HG02884 (cell line): ENCODE results near the gene TNNC1.
A peak's percentile ranks its signal among the peaks of the same experiment; 100 is the strongest.

ENCODE experiments used
- ATAC-seq: cut with Tn5 transposase; IDR thresholded peaks from one replicate; pipeline ENCODE4 v1.9.1; 2021; ENCODE audit warnings: mild to moderate bottlenecking, moderate library complexity; ENCODE audit not compliant: unreplicated experiment

TNNC1 gene

DNA sequence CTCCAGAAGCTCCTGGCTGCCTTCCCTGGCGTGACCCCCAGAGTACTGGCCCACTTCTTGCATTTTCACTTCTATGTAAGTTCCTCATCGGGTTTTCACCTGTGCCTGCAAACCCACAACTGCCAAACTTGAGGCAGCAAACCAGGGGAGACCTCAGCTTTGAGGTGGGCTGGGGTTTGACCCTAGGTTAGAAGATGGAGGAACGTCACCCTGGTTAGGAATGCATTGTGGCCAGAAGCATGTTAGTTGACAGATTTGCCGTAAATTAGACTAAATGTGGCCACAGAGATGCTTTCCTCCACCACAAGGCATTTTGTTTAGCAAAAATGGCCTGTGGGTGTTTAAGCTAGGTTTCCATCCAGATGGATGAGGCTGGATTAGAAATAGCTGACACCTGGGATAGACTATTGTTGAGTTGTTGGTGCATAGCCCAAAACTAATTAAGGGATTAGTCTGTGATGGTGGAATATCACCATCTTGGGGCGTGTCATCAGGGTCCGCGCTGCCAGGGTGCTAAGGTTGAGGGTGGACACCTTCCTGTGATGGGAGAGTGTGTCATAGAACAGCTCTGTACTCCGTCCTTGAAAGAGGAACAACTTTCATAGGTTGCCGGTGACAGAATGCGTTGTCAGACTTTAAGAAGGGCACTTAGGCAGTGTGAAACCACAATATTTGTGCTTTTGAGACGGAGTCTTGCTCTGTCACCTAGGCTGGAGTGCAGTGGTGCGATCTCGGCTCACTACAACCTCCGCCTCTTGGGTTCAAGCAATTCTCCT lies 5.1 kb upstream of the TNNC1 start:
- ATAC-seq, result no peak

GRCh38 chr3:52458031-52458760 lies 4.4 kb upstream of the TNNC1 start:
- no peak for ATAC-seq

GRCh38 chr3:52456800-52457183 lies 3.0 kb upstream of the TNNC1 start:
- ATAC-seq, result no peak

- ATAC-seq, result no peak
These were observed 2.4 kb upstream of the TNNC1 start for GRCh38 chr3:52456169-52456799.

DNA sequence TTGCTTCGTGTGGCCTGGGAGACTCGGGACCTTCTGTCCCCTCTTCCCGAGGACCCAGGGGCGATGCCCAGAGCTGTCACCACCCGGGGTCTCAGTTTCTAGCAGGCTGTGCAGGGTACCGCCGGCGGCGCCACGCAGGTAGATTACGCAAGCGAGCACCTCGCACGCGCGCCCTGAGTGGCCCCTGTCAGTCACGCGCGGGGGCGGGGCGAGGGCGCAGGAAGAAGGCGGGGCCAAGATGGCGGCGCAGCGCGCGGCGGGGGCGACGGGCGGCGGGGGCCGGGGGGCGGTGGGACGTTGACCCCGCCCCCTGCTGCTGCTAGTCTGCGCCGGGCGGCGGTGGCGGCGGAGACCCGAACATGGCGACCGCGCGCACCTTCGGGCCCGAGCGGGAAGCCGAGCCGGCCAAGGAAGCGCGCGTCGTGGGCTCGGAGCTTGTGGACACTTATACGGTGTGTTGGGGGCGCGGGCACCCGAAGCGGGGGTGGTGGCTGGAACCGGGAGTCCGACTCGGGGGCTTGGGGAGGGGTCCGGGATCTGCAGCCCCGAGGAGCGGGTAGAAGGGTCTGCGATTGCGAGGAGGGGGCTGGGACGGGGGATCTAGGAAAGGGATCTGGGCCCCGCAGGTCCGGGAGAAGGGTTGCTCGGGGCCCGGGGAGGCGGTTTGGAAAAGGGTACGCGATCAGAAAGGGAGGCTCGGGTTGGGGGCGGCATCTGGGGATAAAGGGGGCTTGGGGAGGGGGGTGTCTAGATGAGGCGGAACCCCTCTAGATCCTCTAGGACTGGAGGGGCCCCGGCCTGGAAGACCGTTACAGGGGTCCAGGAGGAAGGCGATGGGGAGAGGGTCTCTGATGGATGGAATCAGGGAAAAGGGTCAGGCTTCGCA lies 1.7 kb upstream of the TNNC1 start, which contains the start of gene NISCH:
TSS of gene NISCH (plus strand) at position 322 of the 886 bp plus-strand sequence. CDS start at position 360, 38 bp downstream.
- peak; percentile 78 for ATAC-seq

- ATAC-seq, result no peak
These were observed 1.1 kb upstream of the TNNC1 start for GRCh38 chr3:52454938-52455282.

DNA sequence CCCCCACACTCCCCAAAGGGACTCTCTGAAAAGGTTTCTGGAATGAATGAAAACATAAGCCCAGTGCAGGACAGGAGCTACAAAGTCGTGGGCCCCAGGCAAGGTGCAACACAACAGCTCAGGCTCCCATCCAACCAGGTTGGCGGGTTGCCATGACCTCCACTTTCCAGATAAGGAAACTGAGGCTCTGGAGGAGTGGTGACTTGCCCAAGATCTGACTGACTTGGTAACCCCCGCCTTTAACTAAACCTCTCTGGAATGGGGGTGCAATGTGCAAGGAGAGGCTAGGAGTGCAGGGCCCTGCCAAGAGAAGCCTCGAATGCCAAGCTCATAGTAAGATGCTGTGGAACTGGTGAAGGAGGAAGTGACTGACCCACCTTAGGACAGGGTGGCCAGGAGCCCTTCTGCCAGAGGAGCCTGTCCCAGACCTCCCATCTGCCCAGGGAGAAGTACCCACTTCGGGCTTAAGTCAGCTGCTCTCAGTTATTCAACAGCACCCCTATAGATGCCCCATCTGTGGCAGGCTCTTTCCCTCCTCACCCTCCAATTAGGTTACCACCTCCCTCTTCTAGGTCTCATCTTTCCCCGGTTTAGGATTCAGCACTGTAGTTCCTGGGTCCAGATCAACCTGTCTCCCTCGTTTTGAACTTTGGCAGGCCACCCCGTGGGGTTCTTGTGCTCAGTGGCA lies 553 bp upstream of the TNNC1 start:
- no peak for ATAC-seq

GRCh38 chr3:52452570-52453221 lies 1.1 kb downstream of the TNNC1 start:
- no peak for ATAC-seq

DNA sequence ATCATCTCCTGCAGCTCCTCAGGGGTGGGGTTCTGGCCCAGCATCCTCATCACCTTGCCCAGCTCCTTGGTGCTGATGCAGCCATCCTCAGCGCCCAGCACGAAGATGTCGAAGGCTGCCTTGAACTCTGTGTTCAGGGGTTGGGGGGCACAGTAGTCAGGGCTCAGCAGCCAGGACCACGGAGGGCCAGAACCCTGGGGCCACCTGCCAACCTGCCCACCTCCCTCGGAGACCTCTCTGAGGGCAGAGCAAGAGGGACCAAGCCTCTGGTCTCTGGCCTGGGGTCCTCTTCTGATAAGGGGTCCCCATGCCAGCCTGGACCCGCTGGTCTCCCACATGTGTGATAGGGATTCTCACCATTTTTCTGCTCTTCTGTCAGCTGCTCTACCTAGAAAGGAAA lies 1.7 kb downstream of the TNNC1 start:
- no peak for ATAC-seq

DNA sequence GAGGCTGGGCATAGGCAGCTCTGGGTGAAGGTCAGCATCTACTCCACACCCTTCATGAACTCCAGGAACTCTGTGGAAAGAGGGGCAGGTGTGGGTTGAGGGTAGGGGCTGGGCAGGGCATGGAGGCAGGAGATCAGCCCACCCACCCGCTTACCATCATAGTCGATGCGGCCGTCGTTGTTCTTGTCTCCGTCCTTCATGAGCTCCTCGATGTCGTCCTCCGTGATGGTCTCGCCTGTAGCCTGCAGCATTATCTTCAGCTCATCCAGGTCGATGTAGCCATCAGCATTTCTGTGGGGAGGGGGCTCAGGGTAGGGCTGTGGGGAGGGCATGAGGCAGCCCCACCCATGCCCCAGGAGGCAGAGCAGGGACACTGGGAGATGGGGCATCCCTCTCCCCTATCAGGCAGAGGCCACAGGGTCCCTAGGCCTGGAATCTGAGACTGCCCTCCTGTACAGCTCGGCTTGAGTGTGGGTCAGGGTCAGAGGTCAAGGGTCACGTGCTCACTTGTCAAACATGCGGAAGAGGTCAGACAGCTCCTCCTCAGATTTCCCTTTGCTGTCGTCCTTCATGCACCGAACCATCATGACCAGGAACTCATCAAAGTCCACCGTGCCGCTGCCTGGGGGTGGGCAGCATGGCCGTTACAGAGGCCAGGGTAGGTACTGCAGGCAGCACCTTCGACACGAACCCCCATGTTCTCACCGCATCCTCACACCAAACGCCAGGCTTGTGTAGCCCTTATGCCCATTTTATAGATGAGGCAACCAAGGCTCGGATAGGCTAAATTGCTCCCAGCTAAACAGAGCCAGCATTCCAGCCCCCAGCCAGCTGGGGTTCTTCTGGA lies 2.4 kb downstream of the TNNC1 start:
- ATAC-seq, result no peak

DNA sequence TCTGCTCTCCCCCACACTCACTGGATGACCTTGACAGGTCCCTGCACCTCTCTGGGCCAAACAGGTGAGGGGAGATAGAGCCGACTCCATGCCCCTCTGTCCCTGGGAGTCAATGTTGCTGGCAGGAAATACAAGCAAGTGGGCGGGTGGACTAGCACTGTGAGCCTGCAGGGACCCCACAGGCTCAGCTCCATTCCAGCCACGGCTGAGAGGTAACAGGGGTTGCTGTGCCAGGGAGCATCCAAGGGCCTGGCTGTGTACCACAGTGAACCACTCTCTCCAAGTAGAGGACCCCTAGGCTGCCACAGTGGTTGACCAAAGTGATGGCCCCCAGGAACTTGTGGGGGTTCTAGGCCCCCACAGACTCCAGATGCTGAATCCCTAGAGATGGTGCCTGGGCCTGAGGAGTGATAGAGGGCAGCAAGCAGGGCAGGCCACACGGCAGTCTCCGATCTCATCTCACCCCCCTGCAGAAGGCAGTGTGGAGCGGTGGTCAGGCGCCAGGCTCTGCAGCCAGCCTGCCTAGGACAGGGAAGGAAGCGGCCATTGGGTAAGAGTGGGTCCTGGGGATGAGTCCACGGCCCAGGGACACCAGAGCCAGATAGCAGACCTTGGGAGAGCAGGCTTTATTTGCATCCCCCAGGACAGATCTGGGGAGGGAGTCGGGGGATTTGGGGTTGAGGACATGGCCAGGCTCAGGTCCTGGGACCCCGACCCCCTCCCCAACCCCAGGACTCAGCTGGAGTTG lies 3.2 kb downstream of the TNNC1 start:
- ATAC-seq, result no peak

- ATAC-seq, result no peak
These were observed 6.1 kb downstream of the TNNC1 start for GRCh38 chr3:52447512-52448355.

GRCh38 chr3:52446631-52447511 lies 7.0 kb downstream of the TNNC1 start:
- ATAC-seq, result no peak

DNA sequence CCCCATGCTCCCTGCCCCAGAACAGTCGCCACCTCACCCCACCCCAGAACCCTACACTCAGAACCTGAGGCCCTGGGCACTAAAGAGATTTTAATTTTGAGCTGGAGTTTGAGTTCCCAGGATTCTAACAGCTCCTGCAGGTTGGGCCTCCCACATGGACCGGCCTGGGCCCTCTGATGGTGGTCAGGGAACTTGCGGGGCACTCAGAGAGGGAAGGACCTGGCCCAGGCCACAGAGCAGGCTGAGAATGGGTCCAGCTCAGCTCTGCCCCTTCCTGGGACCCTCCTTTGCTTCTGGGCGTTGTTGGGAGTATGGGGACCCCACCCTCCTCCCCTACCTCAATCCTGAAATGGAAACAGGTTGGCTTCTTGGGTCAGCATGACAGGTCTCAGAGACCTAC lies 7.8 kb downstream of the TNNC1 start:
- ATAC-seq, result no peak

DNA sequence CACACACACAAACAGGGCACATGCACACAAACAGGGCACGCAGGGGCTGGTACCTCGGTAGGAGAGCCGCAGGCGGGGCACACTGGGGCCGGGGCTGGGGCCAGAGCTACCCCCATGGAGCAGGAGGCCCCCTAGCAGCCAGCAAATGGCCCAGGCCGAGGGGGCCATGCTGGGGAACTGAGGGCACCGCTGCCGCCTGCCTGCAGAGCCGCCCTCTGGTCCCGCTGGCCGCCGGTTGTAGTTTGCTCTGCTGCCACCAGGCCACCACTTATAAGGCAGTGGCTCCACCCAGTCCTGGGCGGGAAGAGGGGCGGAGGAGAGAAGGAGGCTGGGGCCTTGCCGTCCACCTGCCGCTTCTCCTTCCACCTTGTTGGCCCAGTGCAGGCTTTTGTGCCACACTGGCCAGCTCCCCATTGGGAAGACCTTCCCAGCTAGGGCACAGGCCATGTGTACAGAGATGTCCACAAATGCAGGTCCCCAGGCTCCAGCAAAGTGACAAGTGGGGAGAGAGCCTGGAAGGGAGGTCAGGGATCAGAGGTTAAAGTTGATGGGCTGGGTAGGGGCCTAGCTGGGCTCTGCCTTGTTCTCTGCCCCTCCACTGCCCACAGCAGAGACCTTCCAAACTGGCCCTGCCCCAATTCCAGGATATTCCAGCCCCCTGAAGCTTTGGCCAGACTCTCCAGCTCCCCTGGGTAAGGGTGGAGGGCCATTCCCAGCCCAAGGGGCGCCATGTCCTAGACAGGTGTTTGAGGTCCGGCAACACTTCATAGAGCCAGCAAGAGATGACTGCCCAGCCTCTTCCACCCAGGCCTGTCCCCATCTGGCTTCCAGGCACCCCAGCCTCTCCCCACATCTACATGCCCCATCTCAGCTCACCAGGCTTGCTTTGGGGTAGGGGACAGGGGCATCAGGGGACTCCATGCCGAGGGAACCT lies 8.7 kb downstream of the TNNC1 start, which contains the start of gene SEMA3G:
TSS of gene SEMA3G (minus strand) at position 244 of the 934 bp plus-strand sequence. CDS start at position 168, 76 bp downstream.
- ATAC-seq, result peak; percentile 68
